Raji (cell line): ENCODE results near the gene MINDY2.

Source experiments
- POLR2A ChIP-seq: IDR thresholded peaks from 2 replicates; pipeline ENCODE4 v1.6.1; 2011; ENCODE audit warnings: low read depth, low read length, control low read depth; ENCODE audit not compliant: insufficient read depth

Gene MINDY2

DNA sequence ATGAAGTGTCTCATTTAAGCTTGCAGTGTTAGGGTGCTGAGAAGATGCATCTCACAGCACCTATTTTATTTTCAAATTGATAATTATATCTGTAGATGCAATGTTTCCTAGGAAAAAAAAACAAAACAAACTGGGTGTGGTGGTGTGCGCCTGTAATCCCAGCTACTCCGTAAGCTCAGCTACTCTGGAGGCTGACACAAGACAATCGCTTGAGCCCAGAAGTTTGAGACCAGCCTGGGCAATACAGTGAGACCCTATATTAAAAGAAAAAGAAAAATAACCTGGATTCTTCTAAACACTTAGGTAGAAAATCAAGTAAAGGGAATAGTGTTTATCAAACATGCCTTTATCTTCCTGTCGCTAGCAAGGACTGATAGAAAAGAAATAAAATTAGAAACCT is 1.9 kb downstream of the MINDY2 start:
- no peak for TF ChIP-seq POLR2A

DNA sequence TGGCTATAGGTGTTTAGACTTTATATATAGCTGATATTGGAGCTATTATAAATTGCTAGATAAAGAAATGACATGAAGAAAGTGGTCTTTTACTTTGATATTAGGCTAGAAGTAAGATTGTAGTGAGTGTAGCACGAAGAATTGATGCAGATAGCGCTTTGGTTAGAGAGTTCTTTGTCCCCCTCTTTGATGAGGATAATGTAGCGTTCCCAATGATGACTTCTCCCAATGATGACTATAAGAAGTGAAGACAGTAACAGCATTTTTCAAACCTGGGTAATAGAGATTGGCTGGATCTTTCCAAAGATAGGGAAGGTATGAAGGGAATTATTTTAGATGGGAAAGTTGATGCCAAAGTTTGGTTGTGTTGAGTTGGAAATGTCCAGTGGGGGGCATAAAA is 4.3 kb downstream of the MINDY2 start:
- no peak for TF ChIP-seq POLR2A

DNA sequence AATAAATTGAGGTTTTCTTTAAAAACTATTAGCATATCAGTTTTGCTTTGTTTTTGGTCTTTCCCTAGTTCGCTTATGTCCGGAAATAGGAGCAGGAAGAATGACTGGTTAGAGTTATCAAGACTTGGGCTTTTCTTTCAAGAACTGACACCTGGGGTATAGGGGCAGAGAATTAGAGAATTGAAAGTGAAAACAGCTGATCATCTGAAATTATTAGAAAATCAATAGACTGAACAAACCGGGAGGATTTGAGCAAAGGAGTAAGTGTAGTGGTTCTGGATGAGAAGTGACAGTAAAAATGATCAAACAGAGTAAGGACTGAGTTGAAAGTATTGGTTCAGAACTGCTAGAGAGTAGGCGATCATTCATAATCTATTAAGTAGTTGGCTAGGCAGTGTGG is 6.0 kb downstream of the MINDY2 start:
- TF ChIP-seq POLR2A = no peak

DNA sequence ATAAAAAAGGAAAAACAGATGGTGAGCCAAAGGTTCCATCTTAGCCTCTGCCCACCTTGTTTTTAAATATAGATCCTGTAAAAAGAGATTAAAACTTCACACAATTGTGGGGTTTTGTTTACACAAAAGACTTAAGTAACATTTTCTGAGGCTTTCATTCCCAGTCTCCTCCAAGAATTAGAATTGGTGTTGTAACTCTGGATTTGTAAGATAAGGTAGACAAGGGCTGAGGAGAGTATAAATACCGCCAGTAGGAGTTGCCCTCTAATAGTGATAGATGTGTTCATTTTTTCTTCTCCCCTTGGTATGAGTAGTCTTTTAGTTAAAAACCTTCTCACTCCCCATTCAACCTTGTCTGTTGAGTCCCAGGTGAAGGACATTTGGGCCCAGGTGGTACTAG is 8.5 kb downstream of the MINDY2 start:
- TF ChIP-seq POLR2A = no peak

DNA sequence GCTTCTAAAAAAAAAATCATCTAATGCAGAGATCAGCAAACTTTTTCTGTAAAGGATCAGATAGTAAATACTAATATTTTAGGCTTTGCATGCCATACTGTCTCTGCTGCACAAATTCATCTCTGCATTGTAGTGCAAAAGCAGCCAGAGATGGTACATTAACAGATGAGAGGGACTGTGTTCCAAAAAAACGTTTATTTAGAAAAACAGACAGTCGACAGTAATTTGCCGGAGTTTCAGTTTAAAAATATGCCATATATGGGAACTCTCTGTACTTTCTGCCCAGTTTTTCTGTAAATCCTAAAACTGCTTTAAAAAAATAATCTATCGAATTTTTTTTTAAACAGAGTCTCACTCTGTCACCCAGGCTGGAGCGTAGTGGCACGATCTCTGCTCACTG is 14.3 kb downstream of the MINDY2 start:
- TF ChIP-seq POLR2A = no peak

DNA sequence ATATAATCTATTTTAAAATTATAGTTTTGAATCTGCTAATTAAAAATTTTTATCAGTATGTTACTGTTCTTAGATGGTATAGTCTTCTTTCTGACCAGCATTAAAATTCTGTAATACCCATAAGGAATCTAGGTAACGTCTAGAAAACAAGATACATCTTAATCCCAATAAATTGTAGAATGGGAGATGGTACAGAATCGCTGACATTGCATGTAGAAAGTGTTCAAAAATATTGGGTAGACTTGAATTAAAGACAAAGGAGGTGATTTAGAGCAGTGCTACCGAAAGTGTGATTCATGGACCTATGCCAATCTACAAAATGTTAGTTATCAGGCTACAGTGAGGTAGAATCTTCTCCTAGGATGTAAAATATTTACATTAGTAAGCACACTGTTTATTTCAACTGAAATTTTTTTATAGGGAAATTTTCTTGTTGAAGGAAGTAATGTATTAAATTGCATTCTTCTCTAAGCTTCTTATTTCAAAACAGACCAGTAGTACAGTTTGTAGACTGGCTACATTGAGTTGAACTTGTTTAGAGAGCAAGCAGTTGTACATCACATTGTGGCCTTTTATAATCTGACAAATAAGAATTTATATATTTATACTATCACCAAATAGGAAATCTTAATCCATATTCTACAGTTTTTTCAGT is 17.1 kb downstream of the MINDY2 start:
- no peak for TF ChIP-seq POLR2A

DNA sequence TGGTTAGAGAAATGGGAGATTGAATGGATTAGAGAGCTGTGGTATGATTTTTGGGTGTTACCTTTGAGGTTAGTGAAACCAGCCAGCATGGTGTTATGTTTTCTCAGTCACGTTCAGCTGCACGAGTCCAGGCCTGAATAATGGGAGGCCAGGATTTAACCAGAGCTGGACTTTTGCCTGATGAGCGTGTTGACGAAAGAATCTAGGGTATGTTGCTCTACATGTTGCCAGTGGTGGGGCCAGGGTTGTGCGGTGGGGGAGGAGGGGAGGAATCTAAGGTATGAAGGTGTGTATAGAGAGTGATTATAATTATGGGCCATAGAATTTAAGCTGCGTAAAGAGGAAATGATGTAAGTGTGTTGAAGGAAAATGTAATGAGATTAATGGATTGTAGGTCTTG is 22.8 kb downstream of the MINDY2 start:
- no peak for TF ChIP-seq POLR2A

DNA sequence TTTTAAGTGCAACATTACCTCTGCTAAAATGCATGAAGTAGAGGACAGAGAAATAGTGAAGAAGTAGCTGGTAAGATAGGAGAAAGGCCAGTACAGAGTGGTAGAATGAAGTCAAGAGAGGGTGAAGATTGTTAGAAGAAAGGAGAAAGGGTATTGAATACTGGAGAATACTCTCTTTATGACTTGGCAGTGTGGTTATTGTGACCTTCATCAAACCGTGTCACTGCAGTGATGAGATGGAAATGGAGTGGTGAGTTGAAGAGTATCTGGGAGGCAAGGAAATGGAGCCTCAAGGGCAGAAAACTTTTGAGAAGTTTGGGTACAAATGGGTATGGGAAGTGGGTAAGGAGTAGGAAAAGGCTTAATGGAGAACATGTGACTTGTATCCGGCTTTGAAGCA is 24.7 kb downstream of the MINDY2 start:
- no peak for TF ChIP-seq POLR2A

DNA sequence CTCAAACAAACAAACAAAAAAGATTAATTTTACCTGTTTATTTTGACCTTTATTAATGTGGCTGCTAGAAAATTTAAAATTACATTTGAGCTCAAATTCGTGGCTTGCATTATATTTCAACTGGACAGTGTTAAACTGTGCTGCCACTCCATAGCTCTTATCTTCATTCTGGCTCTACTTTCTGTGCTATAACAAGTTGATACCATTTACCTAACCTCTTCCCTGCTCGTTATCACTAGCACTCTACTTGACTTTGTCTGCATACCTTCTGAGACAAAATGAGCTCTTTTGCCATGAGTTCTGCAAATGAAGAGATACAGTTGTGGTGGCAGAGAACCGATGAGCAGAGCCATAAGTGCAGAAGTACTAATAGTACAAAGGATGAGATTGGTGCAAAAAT is 26.4 kb downstream of the MINDY2 start:
- TF ChIP-seq POLR2A = no peak

DNA sequence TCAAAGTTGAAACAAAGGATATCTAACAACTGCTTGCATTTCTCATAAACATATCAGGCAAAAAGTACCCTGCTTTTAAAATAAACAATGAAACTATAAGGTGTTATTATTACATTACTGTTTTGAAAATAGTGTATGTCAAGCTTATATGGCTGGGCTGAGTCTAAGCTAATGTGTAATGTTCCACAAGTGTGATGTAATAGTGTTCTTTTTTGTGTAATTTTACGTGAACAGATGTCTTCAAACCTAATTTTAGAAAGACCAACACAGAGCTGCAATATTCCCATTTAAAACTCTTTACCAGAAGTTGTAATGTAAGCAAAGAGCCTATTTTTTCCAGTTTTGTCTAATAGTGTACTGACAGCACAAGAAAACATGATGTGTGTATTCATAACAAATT is 34.0 kb downstream of the MINDY2 start:
- no peak for TF ChIP-seq POLR2A

DNA sequence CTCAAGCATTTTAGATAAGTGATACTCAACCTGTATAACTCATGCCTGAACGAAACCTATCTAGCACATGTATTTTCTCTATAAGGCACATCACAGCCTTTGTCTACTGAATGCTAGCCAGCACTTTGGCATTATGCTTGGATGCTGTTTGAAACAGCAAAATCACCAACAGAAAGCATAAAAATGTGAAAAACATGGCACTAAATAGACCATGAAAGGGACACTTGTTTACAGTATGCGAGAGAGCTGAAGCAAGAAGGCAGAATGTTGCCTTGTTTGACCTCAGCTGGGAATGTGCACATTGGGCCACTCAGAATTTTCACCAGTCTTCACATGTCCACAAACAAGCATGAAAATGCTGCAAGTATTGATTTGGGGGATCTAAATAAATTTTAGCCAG is 59.5 kb downstream of the MINDY2 start:
- no peak for TF ChIP-seq POLR2A

DNA sequence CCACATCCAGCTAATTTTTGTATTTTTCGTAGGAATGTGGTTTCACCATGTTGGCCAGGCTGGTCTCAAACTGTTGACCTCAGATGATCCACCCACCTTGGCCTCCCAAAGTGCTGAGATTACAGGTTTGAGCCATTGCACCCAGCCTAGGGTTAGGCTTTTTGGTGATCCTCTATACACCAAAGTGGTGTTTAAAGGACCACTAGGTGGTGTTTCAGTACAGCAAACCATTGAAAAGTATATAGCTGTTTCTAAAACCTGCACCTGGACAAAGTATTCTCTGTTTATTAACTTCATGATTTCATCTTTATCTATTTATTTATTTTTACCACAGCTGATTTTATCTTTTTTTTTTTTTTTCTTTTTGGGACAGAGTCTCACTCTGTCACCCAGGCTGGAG is 68.4 kb downstream of the MINDY2 start:
- TF ChIP-seq POLR2A = no peak

DNA sequence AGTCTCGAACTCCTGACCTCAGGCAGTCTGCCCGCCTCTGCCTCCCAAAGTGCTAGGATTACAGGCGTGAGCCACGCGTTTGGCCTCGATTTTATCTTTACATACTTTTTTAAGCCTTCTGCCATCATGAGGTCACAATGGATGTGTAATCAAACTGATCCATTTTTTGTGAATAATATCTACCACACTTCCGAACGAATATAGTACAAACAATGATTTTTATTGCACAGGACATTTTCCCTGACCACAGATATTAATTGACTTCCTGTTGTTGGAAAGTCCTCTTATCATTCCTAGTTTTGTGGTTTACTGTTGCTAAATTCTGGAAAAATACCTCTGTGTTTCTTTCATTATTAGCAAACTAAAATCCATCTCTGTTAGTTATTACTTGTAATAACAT is 68.9 kb downstream of the MINDY2 start:
- no peak for TF ChIP-seq POLR2A

DNA sequence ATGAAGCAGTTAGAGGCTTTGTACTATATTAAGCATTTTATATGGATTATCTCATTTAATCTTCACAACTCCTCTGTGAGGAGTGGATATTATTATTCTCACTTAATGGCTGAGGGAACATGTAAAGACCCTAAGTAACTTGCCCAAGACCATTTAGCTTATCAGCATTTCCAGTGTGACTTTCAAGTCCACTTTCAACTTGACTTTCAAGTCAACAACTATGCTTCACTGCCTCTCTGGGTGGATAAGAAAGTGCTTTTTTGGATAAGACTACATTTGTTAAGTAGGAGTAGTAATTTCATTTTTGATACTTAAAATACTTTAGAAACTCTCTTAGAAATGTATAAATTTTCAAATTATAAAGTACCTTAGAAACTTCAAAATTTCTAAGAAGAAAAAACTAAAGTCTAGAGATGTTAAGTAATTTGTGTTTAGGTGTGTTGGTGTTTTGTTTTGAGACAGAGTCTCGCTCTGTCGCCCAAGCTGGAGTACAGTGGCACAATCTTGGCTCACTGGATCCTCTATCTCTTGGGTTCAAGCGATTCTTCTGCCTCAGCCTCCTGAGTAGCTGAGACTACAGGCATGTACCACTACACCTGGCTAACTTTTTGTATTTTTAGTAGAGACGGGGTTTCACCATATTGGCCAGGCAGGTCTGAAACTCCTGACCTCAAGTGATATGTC is 71.8 kb downstream of the MINDY2 start:
- TF ChIP-seq POLR2A = no peak

DNA sequence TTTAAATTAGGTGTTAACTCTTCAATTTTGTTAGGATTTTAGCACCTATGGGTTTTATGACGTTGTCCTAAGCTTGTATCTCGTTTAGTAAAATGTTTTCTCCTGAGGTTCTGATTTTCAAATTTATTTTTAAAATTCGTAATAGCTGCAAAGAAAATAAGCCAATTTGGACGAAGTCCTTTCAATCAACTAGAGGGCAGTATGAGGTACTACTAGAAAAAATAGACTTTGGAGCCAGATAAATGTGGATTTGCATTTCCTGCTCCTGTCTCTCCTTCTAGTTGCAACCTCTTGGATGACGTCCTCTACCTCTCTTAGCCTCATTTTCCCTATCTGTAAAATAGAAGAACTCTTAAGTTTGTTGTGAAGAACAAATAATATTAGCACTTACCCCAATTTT is 81.2 kb downstream of the MINDY2 start:
- TF ChIP-seq POLR2A = no peak

DNA sequence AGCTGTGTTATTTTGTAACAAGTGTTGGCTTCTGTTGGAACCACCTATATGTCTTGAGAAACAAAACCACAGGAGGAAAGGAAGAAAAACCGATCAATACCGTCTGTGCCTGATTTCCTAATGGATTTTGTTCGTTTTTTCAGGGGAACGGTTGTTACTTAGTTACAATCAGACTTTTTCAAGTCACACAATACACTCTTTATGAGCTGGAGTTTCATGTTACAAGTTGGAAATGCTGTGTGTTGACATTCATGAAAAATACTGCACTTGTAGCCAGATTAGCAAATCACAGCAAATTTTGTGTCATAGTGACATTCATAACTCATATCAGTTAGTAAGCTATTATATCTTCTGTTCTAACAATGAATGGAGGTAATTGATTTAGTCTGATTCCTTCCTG is 83.5 kb downstream of the MINDY2 start:
- TF ChIP-seq POLR2A = no peak

DNA sequence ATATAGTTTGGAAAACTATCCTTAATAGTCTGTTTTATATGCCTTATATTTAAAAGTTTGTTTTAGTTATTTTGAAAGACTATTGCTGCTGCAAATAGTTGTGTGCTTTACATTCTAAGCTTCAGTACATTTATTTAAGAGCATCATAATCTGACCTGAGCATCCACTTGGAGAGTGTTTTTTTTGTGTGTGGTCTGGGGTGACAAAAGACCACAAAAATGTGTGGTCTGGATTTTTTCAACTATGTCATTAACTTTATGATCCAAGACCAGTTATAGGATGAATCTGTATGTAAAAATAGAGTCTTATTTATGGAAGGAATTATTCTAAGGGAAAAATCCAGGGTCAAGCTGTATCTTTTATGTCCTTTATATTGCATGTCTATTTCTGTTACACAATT is 85.0 kb downstream of the MINDY2 start:
- no peak for TF ChIP-seq POLR2A
